Uterus (tissue), 2 donors: ENCODE measurements around the gene VSTM4.

Source experiments
- CTCF ChIP-seq, 4 experiments: fragments of 200-600 bp in 2 of 4; fragments of 450-650 bp in 2 of 4; sonication (generic) in 2 of 4; IDR thresholded peaks; one replicate each; pipeline ENCODE4 v1.5.1; 2016 to 2019; ENCODE audit warnings: antibody characterized with exemption in 4 of 4, mild to moderate bottlenecking in 2 of 4, moderate library complexity in 1 of 4
- POLR2A ChIP-seq, 2 donors: fragments of 450-650 bp; IDR thresholded peaks; one replicate each; pipeline ENCODE4 v1.6.1; 2016; ENCODE audit warnings: antibody characterized with exemption in 2 of 2, mild to moderate bottlenecking in 1 of 2, moderate library complexity in 1 of 2

GRCh38 chr10:49135575-49136313 is 20.4 kb upstream of the VSTM4 start:
- no peak for TF ChIP-seq POLR2A (IDR thresholded peaks at IDR 0.05)
- no peak for TF ChIP-seq CTCF (IDR thresholded peaks at IDR 0.05)
